Spleen (tissue), 11 donors: ENCODE results near the gene SORBS1. TPM values are rescaled to one million over a fixed set of nuclear protein-coding genes. Genes with fewer than 3 reads are reported as not detected.

Source experiments
- DNase-seq: peaks from one replicate; pipeline ENCODE4 v3.0.0-alpha.2; 2020
- H3K27ac ChIP-seq, 8 donors: fragments of 200-600 bp; sonication (generic) in 7 of 8; 1 replicate in 4 of 8; 2 replicates in 4 of 8; pipeline versions ENCODE4 v1.5.0 to v1.8.0; 2016 to 2021; ENCODE audit warnings: inconsistent platforms in 4 of 8, mild to moderate bottlenecking in 4 of 8, moderate library complexity in 1 of 8
- H3K27me3 ChIP-seq, 7 donors: fragments of 200-600 bp; sonication (generic) in 6 of 7; replicated peaks in 1 of 7; 1 replicate in 4 of 7; 2 replicates in 3 of 7; pipeline versions ENCODE4 v1.5.0 to v1.8.0; 2016 to 2021; ENCODE audit warnings: inconsistent platforms in 3 of 7, mild to moderate bottlenecking in 1 of 7
- H3K36me3 ChIP-seq, 6 donors: fragments of 200-600 bp; sonication (generic) in 5 of 6; 1 replicate in 4 of 6; 2 replicates in 2 of 6; pipeline versions ENCODE4 v1.5.0 to v1.8.0; 2016 to 2021; ENCODE audit warnings: inconsistent platforms in 2 of 6
- H3K4me1 ChIP-seq, 6 donors: fragments of 200-600 bp; sonication (generic) in 5 of 6; 1 replicate in 3 of 6; 2 replicates in 3 of 6; pipeline versions ENCODE4 v1.5.0 to v1.8.0; 2016 to 2021; ENCODE audit warnings: inconsistent platforms in 3 of 6
- H3K4me3 ChIP-seq, 8 donors: fragments of 200-600 bp; sonication (generic) in 7 of 8; 1 replicate in 4 of 8; 2 replicates in 4 of 8; pipeline versions ENCODE4 v1.5.0 to v1.8.0; 2016 to 2021; ENCODE audit warnings: inconsistent platforms in 4 of 8, mild to moderate bottlenecking in 4 of 8, moderate library complexity in 2 of 8
- H3K9me3 ChIP-seq, 8 donors: fragments of 200-600 bp; sonication (generic) in 7 of 8; 1 replicate in 4 of 8; 2 replicates in 4 of 8; pipeline versions ENCODE4 v1.5.0 to v1.8.0; 2016 to 2021; ENCODE audit warnings: inconsistent platforms in 4 of 8
- POLR2A ChIP-seq, 3 donors: fragments of 450-650 bp; IDR thresholded peaks; one replicate each; pipeline ENCODE4 v1.5.1; 2017; ENCODE audit warnings: antibody characterized with exemption in 3 of 3, mild to moderate bottlenecking in 1 of 3
- POLR2AphosphoS5 ChIP-seq, 3 donors: sonication (generic); formaldehyde crosslinking; IDR thresholded peaks; one replicate each; pipeline ENCODE4 v1.5.1; 2017; ENCODE audit warnings: antibody characterized with exemption in 3 of 3
- WGBS, 5 donors: extraction: QIAGEN DNeasy Blood & Tissue Kit in 3 of 5; methylation state at CpG; one replicate each; pipeline versions ENCODE4 v1.1.5 to v1.1.7; 2013 to 2018; 5-methylcytosine and 5-hydroxymethylcytosine counted together
- intact Hi-C: fragments of 100-400 bp; cut with DNase I; formaldehyde crosslinking; loops from one replicate; pipeline ENCODE4 v1.15.0; 2023; ENCODE audit warnings: low total_unique reads
- polyA plus RNA-seq, 3 donors: library from polyadenylated mRNA; stranded (reverse); fragments of 200-250 nt; gene quantifications; one replicate each; pipeline ENCODE4 v1.2.1, GENCODE V29; 2013
- total RNA-seq, 7 donors: library from RNA; depleted of rRNA in 3 of 7; stranded (reverse); fragments of >200 nt in 3 of 7; fragmentation: NEBNext Ultra II Directional in 4 of 7; extraction: Animal tissue kit (Norgen Biotek cat#: 25700) in 4 of 7; gene quantifications; one replicate each; pipeline versions ENCODE4 v1.1.0 to v1.2.1, GENCODE V29; 2016 to 2021
- TF ChIP-seq, protein P1 (sequence below), 11 experiments: fragments of 200-600 bp in 7 of 11; fragments of 450-650 bp in 4 of 11; sonication (generic) in 4 of 11; IDR thresholded peaks in 8 of 11; conservative IDR thresholded peaks in 3 of 11; 1 replicate in 7 of 11; 2 replicates in 4 of 11; pipeline versions ENCODE4 v1.4.0 to v1.8.0; 2016 to 2021; ENCODE audit warnings: antibody characterized with exemption in 11 of 11, inconsistent platforms in 4 of 11, mild to moderate bottlenecking in 1 of 11
- donor health status: healthy with polysubstance abuse.
- donor health status: DM: no; HTN: no; CAD: no; lungs with moderate emphysema.
- donor health status: DM: no; HTN: no; CAD: no.
- donor health status: Bipolar disorder and iron deficiency.
- donor health status: healthy.
- donor health status: DM: no; HTN: no; CAD: no.
- donor health status: DM: yes; HTN: yes; CAD: no.

SORBS1 gene
- total and polyA plus RNA-seq, 10 donors, result 2.8 to 30.8 (median 18.1) TPM

DNA sequence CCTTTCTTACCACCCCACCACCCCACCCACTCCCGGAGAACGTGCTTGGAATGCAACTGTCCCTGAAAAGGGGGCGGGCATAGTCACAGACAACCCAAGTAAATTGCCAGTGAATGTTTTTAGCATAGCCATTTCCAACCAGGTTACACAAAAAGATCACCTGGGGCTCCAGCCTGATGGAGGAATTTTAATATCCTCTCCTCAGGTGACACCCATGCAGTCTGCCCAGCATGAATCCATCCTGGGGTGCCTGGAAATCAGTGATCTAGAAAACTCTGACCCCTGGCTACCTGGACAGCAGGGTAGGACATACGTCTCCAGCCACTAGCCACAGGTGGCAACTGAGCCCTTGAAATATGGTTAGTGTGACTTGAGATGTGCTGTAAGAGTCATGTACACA lies 61.1 kb downstream of the SORBS1 start:
- TF ChIP-seq POLR2A (IDR thresholded peaks at IDR 0.05), result no peak
- no peak for TF ChIP-seq POLR2AphosphoS5 (IDR thresholded peaks at IDR 0.05)
- TF ChIP-seq, protein P1, sequence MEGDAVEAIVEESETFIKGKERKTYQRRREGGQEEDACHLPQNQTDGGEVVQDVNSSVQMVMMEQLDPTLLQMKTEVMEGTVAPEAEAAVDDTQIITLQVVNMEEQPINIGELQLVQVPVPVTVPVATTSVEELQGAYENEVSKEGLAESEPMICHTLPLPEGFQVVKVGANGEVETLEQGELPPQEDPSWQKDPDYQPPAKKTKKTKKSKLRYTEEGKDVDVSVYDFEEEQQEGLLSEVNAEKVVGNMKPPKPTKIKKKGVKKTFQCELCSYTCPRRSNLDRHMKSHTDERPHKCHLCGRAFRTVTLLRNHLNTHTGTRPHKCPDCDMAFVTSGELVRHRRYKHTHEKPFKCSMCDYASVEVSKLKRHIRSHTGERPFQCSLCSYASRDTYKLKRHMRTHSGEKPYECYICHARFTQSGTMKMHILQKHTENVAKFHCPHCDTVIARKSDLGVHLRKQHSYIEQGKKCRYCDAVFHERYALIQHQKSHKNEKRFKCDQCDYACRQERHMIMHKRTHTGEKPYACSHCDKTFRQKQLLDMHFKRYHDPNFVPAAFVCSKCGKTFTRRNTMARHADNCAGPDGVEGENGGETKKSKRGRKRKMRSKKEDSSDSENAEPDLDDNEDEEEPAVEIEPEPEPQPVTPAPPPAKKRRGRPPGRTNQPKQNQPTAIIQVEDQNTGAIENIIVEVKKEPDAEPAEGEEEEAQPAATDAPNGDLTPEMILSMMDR (IDR thresholded peaks at IDR 0.05 in 8 of 11, conservative IDR thresholded peaks at IDR 0.05 in 3 of 11), result no peak
- no peak overlapping the region for H3K4me3 ChIP-seq
- H3K27ac ChIP-seq, result no peak overlapping the region
- intact Hi-C loops, result no loop called here
- no peak for DNase-seq
- H3K27me3 ChIP-seq, result no peaks in the 10 kb centered on the region
- H3K36me3 ChIP-seq, result no peaks in the 10 kb centered on the region
- WGBS, 5 donors, result 80 to 96% (median 88%) methylated on average over 4 of the region's 4 CpGs
- H3K9me3 ChIP-seq, result no peaks in the 10 kb centered on the region
- H3K4me1 ChIP-seq, result peaks cover 0 to 5% (median 0%) of the 10 kb centered on the region in 6 donors

DNA sequence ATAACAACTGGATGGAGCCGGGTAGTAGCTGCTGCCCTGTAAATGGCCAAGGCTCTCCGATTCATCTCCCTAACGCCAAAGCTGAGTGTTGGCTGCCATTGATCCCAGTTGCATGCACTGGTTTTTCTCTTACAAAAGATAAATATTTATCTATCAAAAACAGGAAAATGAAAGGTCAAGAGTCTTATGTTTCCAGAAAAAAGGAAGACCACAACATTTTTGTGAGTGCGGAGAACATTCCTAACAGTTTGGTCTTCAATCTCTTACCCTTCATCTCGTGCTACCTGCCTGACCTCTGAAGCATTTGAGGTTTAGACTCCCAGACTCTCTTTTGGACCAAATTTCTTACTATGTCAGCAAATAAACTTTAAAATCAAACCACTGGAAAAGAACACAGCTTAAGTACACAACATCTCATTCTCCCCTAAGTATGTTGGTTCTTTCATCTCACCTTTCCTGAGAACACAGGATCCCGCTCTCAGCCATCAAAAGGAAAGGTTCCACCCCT lies 61.6 kb downstream of the SORBS1 start:
- Histone ChIP-seq H3K27ac (no peak overlapping the region), H3K27me3 (no peaks in the 10 kb centered on the region)
- DNase-seq, result no peak

GRCh38 chr10:95496951-95497350 lies 64.2 kb downstream of the SORBS1 start:
- DNase-seq, result no peak
- H3K27ac ChIP-seq, result no peak overlapping the region
- H3K9me3 ChIP-seq, result no peaks in the 10 kb centered on the region
- no peaks in the 10 kb centered on the region for H3K27me3 ChIP-seq
- peaks cover 0 to 4% (median 0%) of the 10 kb centered on the region in 6 donors for H3K4me1 ChIP-seq
- H3K36me3 ChIP-seq, result no peaks in the 10 kb centered on the region
- intact Hi-C loops, result no loop called here
- no peak overlapping the region for H3K4me3 ChIP-seq
- TF ChIP-seq POLR2A (IDR thresholded peaks at IDR 0.05), result no peak
- no peak for TF ChIP-seq POLR2AphosphoS5 (IDR thresholded peaks at IDR 0.05)
- TF ChIP-seq, protein P1 (IDR thresholded peaks at IDR 0.05 in 8 of 11, conservative IDR thresholded peaks at IDR 0.05 in 3 of 11), result no peak
- 61 to 80% (median 61%) methylated on average over 4 of the region's 4 CpGs for WGBS, 5 donors

More for the DNA sequence above, 61.6 kb downstream of the SORBS1 start:
- Histone ChIP-seq H3K4me1 (peaks cover 0 to 5% (median 0%) of the 10 kb centered on the region in 6 donors), H3K36me3 (no peaks in the 10 kb centered on the region), H3K9me3 (no peaks in the 10 kb centered on the region), H3K4me3 (no peak overlapping the region)
- TF ChIP-seq POLR2AphosphoS5 (IDR thresholded peaks at IDR 0.05) (no peak), POLR2A (IDR thresholded peaks at IDR 0.05) (no peak)
- TF ChIP-seq, protein P1 (IDR thresholded peaks at IDR 0.05 in 8 of 11, conservative IDR thresholded peaks at IDR 0.05 in 3 of 11), result no peak
- intact Hi-C loops, result no loop called here
- 75 to 84% (median 81%) methylated on average over 6 of the region's 6 CpGs for WGBS, 5 donors

- H3K4me3 ChIP-seq, result no peak overlapping the region
- H3K27me3 ChIP-seq, result no peaks in the 10 kb centered on the region
- no peaks in the 10 kb centered on the region for H3K4me1 ChIP-seq
- TF ChIP-seq, protein P1 (IDR thresholded peaks at IDR 0.05 in 8 of 11, conservative IDR thresholded peaks at IDR 0.05 in 3 of 11), result no peak
- TF ChIP-seq POLR2A (IDR thresholded peaks at IDR 0.05) (no peak), POLR2AphosphoS5 (IDR thresholded peaks at IDR 0.05) (no peak)
- DNase-seq, result no peak
- H3K9me3 ChIP-seq, result no peaks in the 10 kb centered on the region
- no peaks in the 10 kb centered on the region for H3K36me3 ChIP-seq
- intact Hi-C loops, result no loop called here
- no peak overlapping the region for H3K27ac ChIP-seq
- WGBS, 5 donors, result 62 to 83% (median 77%) methylated on average over 2 of the region's 2 CpGs
Observed at GRCh38 chr10:95496246-95496911, 64.8 kb downstream of the SORBS1 start.
